ENCODE results near the gene MYLK.
"Not testable (repeated sequence)": the region's sequence is repeated elsewhere in the genome, so short reads cannot be mapped to it uniquely, and the experiment has no call there.

The MYLK gene

DNA sequence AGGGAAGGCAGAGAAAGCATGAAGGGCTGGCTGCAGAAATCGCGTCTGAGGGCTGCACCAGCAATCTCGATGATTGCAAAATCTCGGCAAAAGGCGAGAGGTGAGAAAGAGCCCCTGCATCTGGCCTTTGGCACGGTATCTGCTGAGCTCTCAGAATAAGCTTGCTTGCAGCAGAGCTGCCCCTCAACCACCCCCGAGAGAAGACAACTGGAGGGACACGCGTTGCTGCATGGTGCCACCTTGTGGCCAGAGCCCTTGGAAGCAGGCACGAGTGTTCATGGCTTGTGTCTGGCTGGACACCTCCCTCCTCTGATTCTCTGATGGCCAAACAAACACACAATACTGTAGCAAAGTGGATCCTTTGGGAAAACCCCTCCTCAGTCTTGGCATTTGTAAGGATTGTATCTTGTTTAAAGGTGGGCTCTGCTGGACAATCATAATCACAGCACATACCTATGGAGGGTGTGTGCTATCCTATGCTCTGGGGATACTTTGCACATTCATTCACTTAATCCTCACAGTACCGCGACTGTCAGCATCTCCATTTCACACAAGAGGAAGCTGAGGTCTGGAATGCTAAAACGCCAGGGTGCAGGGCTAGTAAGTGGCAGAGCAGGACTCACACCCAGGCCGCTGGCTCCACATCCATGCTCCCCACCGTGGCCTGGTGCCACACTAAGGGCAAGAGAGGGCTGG lies 164.9 kb downstream of the MYLK start:
- not testable (repeated sequence) for FAIRE-seq

DNA sequence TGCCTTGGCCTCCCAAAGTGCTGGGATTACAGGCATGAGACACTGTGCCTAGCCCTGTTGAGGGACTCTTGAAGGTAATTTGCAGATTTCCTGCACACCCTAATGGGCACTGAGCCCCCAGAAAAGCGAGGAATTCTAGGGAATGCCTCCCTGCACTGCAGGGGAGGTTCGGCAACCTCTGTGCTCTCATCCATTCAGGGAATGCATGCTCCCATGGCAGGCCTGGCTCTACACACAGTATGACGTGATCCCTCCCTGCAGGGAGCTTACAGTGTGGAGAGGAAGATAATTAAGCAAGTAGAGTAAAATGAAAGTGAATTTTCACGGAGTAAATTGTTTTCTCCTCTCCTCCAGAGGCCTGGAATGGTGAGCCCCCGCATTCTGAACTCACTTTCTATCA lies 166.0 kb downstream of the MYLK start:
- FAIRE-seq = no peak

DNA sequence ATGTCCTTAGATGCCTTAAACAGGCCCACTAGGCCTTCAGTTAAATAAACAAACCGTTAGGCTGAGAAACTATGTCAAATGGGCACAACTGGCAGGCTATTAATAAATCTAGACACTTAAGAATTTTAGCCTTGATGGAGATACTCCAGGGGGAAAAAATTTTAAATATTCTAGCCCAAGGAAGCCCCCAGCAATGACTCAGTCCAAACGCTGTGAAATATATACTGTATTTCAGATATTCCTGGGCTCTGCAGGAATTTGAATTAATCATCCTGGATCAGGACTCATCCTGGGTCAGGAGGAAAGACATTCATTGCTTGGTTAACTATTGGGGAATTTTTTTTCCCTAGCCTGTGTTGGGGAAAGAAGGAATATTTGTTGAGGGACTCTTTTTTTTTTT lies 166.7 kb downstream of the MYLK start:
- FAIRE-seq = not testable (repeated sequence)

DNA sequence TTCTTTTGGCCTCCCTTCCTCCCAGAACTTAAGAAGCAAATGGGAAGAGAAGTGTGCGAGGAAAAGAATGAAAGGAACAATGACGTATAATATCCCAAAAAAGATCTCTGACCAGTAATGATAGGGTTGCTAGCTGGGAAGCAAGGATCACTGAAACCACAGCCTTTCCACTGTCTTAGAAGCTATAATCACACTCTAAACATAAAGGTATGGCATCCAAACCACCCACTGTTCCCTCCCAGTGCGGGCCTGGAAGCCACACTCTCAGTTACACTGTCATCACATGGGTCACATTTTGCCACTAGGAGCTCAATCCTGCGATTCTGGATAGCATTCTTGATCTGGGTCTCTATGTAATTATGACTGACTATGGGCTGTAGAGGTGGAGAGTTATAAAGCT lies 167.7 kb downstream of the MYLK start:
- FAIRE-seq = no peak

DNA sequence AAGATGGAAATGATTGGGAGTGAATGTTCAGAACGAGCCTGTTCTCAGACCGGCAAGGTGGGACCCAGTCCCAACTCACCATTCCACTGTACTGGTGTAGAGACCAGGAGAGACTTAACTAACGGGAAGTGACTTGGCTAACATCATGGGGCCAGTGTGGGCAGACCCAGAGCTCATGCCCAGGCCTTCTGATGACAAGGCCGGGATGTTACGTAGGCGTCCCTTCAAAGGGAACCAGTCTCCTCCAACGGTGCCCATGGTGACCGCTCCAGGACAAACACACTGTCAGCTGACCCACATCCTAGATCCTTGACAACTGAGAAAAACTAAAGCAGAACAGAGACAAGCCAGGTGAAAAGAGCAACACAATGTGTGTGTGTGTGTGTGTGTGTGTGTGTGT lies 170.9 kb downstream of the MYLK start:
- FAIRE-seq = no peak

DNA sequence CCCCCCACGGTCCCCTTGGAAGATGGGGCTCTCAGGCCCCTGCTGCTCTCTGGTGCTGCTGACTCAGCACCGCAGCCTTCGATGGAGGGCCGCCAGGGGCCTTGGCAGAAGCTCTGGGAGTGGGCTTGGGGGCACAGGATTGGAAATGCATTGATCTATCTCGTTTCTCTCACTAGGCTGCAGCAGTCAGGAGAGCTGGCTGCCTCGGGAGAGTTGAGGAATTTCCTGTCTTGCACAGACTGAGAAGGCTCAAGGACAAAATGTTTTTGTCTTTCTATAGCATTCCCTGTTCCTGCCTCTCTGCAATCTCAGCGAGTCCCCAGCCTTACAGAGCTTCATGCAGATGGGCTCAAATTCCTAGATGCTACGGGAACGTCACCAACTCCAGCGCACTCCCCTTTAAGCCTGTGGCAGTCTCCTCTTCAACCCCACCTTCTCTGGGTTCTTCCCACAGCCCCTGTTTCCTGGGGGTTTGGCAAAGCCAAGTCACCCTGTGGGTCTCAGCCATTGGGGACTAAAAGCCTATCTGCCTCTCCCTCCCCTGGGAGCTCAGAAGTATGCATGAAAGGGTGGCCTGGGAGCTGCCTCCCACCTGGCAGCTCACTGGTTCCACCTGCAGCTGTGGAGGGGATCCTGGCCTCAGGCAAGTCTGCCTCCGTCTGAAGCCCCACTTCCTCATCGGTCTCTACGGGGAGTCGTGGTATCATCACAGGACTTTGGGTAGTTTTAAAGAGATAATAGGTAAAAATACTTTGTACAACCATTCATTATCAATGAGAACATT lies 171.9 kb downstream of the MYLK start:
- no peak for FAIRE-seq

DNA sequence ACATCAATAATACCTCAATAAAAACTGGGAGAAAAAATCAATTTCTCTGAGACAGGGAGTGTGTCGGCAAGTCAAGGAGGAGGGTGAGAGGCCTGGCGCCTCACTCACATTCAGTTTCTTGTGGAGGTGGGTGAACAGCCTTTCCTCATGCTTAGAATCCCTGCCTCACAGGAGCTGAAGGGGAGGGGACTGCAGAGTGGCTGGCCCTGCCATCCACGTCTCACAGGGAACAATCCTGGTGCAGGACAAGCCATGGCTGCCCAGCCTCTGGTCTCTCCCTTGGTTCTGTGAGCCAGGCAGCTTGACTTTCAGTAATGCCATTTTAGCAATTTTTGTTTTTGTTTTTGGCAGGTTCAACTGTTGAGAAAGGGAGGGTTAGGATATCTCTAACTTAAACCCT lies 172.8 kb downstream of the MYLK start:
- no peak for FAIRE-seq

DNA sequence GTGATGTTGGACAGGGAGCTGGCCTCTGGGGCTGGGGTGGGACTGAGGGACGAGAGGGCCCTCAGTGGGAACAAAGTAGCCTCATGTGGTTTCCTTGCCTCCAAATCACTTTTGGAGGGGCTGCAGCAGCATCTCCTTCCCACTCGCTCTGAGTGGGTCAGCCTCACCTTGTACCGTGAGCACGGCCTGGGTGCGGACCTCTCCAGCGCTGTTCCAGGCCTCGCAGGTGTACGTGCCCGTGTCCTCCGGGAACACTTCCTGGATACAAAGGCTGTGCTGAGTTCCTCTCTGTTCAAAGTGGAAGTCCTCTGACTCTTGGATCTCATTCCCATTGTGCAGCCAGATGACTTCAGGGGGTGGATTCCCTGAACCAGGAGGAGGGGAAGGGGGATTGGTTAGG lies 175.6 kb downstream of the MYLK start:
- FAIRE-seq = no peak

DNA sequence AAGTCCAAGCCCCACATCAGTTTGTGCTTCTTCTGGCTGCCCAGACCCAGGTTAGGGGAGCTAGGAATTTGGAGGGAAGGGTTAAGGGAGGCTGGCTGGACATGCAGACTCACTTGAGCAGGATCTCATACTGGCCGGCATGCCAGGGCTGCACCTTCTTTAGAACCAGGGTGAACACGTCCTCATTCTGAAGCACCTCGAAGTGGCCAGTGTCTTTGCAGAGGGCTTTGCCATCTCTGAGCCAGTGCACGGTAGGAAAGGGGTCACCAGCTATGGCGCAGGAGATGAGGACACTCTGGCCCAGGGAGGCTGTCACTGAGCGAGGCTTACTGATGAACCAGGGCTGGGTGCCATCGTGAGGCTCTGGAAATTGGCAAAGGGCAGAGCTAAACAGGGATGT lies 176.5 kb downstream of the MYLK start:
- FAIRE-seq = not testable (repeated sequence)

DNA sequence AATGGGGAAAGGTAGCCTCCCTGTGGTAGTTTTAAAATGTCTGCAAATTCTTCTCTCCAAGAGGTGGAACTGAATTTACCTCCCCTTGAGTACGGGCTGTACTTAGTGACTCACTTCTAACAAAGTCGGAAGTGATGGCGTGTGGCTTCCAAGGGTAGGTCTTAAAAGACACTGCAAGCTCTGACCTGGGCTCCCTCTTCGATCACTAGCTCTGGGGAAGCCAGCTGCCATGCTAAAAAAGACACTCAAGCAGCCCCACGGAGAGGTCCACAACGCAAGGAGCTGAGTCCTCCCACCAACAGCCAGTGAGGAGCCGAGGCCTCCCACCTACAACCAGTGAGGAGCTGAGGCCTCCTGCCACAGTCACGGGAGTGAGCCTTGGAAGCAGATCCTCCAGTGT lies 177.3 kb downstream of the MYLK start:
- no peak for FAIRE-seq

DNA sequence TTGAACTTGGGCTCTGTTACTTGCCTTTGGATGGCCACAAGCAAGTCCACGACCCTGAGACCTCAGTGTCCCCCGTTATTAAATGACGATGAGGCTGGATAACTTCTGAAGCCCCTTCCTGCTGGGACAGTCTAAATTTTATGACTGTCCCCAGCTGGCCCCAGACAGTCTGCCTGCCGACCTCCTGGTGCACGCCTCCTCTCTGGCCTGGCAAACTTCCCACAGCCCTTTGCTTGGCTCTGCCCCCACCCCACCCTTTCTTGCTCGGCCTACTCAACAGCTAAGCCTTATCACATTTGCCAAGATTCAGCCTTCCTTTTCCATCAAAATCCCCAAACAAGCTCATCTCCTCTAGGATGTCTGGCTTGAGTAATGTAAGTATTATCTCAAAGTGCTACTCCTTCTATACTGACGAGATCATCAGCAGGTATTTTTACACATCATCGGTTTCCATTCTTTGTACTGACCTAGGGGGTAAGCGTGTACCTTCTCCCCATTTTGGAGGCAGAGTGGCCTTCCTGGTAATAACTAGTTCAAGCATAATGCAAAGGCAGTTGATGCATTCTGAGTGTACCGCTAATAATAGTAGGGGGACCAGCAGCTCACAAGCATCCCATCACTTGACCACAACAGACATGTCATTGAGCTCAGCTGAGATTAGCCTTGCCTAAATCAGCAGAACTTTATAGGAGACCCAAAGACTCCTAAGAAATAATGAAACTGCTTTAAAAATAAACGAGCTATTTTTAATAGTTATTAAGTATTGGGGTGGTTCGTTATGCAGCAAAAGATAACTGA lies 178.4 kb downstream of the MYLK start:
- FAIRE-seq = no peak

DNA sequence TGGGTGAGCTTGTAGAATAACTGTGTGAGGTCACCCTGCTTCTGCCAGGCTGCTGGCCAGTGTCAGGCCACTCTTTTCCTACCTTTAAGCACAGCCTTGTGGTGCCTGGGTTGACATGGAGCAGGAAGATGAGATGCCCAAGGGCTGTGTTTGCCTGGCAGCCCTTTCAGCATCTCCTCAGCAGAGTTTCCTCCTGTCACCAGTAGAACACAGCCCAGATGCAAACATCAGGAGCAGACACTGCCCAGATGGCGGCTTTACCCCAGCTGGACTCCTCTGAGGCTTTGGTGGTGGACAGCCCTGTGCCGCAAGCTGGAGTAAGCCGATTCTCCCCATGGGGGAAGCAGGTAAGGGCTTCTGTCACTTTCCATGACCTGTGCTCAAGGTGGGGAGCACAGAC lies 180.5 kb downstream of the MYLK start:
- not testable (repeated sequence) for FAIRE-seq

DNA sequence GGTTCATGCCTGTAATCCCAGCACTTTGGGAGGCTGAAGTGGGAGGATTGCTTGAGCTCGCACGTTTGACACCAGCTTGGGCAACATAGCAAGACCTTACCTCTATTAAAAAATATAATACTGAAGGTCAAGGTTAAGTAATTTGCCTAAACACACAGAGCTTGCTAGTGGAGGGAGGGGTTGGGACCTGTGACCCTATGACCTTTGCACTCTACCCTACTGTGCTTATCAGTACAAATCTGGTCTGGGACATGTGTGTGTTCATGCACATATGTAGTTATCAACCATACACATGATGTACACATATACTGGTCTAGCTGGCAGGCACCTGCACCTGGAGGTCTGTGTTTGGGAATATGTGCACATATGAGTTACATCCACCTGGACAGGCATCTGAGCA lies 181.4 kb downstream of the MYLK start:
- FAIRE-seq = no peak

DNA sequence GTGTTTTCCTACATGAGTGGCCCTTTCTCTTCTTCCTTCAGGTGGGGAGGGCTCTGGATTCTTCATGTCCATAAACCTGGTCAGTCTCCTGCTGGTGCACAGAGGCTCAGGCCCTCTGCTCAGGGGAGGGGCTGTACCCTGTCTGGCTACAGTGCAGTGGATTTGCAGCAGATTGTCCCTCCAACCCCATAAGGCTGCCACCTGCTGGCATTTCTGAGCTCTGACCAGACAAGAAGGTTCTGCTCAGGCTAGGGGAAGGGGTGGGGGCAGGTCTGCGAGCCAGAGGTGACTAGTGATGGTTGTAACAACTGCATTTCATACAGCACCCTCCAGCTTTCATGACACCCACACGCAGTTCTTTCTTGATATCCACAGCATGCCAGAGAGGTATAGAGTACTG lies 182.1 kb downstream of the MYLK start:
- not testable (repeated sequence) for FAIRE-seq

DNA sequence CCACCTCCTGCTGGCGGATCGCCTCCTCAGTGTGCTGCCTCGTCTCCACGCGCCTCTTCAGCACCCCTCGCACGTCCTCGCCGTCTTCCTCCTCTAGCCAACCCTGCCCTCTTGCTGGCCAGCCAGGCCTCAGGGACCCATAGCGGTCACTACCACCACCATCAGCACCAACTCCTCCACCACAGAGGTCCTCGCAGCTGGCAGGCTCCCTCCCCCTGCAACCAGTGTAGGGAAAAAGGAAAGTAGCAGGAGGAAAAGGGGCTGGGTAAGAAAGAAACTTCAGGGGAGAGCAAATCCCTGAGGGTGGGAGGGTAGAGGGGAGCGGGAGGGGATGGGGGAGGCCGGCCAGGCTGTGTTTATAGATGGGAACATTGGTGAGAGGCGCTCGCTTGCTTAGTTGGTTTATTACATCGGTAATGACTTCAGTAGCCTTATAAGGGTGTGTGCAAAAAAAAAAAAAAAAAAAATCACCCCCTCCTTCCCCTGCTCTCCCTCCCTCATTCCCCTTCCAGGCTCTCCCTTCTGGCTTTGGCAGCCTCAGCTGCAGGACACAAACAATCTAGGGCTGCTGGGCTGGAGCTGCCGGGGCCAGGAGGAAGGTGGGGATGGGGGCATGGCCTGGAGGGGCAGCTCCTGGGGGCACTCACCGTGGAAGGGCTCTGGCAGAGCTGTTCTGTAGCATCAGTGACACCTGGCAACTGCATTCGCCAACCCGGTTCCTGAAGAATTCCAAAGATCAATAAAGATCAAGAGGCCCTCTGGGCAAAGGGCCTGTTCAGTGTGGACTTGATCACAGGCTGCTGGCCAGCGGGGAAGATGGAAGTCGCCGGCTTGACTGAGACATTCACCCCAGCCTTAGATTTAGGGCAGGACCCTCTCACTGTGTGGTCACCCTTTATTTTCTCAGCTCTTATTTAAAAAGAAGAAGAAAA lies 183.1 kb downstream of the MYLK start:
- no peak for FAIRE-seq

DNA sequence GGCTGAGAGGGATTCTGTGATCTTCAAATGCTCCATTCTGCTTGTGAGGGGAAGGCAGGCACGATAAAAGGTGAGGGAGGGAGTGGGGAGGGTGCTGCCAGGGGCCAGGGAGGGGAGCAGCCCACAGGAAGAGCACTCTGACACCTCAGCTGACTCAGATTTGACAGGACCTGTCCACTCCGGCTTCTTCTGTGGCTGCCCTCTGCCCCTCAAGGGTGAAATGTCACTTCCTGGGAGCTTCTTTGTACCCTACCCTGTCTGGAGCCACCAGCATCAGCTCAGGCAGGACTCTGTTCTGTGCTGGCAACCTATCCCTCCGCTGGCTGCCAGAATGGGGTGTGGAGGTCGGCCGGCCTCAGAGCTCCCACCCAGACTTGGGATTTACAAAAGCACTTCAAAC lies 185.3 kb downstream of the MYLK start:
- no peak for FAIRE-seq

DNA sequence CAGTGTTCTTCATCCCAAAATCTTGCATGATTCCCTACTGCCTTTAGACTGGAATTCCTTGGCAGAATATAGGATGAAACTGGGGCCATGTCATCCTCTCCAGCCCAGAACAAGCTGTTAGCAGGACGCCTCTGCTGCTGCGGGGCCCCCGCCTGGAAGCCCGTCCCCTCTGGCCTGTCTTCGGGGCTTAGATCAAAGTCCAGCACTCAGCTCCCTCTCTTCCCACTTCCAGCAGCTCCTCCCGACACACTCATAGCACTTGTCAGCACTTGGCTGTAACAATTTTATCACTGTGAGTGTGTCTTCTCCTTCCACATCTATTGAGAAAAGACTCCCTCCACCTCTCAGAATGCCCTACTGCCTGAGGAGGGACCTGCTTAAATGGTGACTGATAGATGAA lies 187.3 kb downstream of the MYLK start:
- no peak for FAIRE-seq

DNA sequence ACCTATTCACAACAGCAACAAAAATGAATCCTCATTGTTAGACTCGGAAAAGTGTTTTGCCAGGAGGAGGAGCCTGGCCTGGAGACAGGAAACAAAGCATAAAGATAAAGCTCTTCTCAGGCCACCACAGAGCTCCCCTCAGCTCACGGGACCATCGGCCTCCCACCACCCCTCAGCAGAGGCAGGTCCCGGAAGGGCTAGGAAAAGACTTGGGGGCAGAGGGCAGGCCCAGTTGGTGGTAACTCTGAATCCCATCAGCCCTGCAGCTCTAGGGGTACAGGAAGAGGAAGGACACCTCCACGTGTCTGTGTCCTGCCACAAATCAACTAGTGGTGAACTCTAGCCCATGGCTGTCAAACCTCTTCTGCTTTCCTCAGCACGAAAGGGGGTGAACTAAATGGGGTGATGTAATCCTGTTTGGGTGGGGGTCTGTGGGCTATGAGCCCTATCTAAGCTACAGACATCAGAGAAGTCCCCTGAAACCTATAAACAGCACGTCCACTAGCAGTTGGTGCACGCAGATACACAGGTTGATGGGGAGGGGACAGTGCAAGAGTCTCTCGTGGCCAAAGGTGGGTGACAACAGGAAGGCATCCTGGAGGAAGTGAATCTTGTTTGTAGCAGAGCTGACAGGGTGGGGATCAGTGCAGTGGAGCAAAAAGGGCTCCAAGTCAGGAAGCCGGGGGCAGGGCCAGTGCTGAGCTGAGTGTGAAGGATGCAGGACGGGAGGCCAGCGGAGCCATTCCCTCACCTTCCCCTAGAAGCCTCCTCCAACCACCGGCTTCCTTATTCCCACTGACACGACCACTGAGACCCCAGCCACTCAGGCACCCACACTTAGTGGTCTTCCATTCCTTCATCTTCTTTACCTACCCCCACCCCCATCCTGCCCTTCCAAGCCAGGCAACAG lies 188.1 kb downstream of the MYLK start:
- FAIRE-seq = no peak

DNA sequence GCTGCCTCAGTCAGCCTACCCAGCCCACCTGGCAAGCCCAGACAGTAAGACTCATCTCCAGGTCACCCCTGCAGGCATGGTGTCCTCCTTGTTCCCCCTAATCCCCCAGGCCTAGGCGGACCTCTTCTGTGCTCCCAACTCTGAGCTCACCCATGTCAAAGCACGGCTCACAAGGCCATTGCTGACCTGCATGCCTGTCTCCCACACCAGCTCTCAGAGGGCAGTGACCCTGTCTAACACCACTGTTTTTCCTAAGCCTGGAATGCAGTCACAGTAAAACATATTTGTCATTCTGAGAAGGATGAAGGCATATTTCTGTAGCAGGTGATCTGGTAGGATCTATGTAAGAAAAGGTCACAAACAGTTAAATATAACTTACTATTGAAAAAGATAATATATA lies 189.0 kb downstream of the MYLK start:
- FAIRE-seq = no peak

DNA sequence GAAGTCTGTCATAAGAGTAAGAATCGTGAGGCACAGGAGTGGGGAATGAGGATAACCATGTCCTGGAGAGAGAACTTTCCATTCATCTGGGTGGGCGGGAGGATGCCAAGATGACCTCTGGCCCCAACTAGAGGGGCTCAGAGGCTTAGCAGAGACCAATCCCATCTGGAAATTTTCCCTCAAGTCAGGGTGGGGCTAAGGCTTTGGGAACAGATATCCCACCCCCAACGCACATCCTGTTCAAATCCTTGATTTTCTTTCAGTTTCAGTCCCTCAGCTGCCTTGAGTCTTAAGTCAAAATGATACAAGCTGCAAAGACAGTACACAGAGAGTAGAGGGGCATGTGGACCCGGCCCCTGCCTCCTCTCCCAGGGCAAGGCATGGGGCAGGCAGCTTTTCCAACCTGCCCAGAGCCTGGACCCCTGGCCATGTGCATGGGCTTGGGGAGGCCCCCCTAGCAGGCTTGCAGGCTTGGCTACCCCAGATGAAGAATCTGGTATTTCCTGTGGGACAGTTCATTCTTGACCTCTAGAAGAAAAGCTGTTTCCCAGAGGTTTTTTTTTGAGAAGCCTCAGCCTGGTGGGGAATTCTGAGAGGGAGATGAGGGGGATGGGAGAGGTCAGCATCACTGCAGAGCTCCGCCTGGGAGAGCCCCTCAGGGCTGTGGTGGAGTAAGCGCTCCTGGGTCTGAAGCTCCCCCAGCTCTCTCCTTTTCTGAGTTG lies 189.6 kb downstream of the MYLK start:
- FAIRE-seq = no peak
